LNCaP clone FGC (cell line): Measurements from ENCODE around the gene KRTAP10-7.
"Not testable (repeated sequence)": the region's sequence is repeated elsewhere in the genome, so short reads cannot be mapped to it uniquely, and the experiment has no call there.

Source experiments
- DNase-seq: peaks from one replicate; pipeline ENCODE4 v3.0.0-alpha.2; 2011; ENCODE audit warnings: low read depth
- H3K4me3 ChIP-seq: 2 replicates; pipeline ENCODE4 v1.5.1; 2011; ENCODE audit warnings: mild to moderate bottlenecking, low read depth, low read length, control low read depth
- CTCF ChIP-seq: IDR thresholded peaks from 2 replicates; pipeline ENCODE4 v1.5.1; 2012; ENCODE audit warnings: mild to moderate bottlenecking; ENCODE audit not compliant: control insufficient read depth, insufficient read depth; ENCODE audit errors: extremely low read depth

The KRTAP10-7 gene

DNA sequence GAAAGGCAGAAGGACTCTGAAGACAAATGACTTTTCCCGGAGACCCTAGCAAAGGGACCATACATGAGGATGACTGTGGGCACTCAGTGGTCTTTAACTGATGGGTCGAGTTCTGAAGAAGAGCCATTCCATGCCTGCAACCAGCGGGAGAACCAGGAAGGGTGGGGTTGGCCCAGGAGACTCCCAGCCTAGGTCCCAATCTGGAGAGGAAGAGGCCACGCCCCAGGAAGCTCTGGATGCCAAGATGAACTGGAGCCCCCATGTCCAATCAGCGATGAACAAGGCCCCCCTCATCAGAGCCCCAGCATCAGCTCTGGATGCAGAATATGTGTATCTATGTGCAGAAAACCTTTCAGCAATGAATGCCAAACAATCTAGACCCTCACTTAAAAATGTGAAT, 40.4 kb downstream of the KRTAP10-7 start:
- DNase-seq = no peak
- no peak for TF ChIP-seq CTCF
- no peak overlapping the region for H3K4me3 ChIP-seq

DNA sequence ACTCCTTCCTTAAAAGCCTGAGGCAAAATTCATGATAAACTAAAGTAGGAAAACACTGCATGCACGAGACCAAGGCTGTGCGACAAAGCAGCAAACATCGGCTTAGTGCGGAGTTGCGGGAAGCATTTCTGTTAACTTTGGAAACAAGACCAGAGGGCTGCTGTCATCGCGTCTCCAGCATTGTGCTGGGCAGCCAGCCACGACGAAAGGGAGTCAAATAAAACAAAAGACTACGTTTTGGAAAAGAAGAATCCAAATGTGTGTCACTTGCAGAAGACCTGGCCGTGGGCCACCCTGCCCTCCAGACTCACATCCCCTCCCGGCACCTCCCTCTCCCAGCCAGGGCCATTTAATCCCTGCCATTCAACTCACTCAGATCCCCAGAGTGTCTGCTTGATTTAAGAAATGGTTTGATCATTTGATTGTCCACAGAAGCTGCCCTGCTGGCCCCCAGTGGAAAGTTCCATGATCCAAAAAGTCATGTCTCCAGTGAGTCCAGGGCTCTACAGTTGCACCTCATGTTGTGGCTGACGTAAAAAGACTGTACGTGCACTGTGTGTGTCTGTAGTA, 43.4 kb downstream of the KRTAP10-7 start:
- no peak overlapping the region for H3K4me3 ChIP-seq

DNA sequence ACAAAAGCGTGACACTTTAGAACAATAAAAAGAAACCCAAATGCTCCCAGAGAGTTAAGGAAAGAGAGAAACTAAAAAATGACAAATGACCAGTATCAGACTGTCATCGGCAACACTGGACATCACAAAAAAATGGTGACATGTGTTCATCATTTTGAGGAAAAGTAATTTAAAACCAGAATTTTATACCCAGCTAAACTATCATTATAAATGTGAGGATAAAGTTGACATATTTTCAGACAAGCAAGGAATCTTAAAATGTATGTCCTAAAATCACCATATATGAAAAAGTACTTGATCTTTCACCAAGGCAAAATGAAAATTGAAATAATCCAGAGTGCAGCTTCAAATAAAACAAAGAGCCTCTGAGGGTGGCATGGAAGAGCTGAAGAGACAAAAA, 44.5 kb downstream of the KRTAP10-7 start:
- TF ChIP-seq CTCF = no peak
- no peak for DNase-seq
- H3K4me3 ChIP-seq = no peak overlapping the region

More for the DNA sequence above, 43.4 kb downstream of the KRTAP10-7 start:
- DNase-seq = no peak
- no peak for TF ChIP-seq CTCF

DNA sequence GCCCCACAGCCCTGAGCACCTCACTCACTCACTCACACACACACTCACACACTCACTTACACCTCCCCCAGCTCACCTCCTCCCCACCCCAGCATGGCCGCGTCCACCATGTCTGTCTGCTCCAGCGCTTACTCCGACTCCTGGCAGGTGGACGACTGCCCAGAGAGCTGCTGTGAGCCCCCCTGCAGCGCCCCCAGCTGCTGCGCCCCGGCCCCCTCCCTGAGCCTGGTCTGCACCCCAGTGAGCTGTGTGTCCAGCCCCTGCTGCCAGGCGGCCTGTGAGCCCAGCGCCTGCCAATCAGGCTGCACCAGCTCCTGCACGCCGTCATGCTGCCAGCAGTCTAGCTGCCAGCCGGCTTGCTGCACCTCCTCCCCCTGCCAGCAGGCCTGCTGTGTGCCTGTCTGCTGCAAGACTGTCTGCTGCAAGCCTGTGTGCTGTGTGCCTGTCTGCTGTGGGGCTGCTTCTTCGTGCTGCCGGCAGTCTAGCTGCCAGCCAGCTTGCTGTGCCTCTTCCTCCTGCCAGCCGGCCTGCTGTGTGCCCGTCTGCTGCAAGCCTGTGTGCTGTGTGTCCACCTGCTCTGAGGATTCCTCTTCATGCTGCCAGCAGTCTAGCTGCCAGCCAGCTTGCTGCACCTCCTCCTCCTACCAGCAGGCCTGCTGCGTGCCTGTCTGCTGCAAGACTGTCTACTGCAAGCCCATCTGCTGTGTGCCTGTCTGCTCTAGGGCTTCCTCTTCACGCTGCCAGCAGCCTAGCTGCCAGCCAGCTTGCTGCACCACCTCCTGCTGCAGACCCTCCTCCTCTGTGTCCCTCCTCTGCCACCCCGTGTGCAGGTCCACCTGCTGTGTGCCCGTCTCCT, 46.2 kb downstream of the KRTAP10-7 start, which contains the start of gene KRTAP10-11:
Gene KRTAP10-11 (plus strand): TSS at position 49 of the 856 bp plus-strand sequence. CDS start 45 bp downstream, at position 94.
- H3K4me3 ChIP-seq, DNase-seq: not testable (repeated sequence)

DNA sequence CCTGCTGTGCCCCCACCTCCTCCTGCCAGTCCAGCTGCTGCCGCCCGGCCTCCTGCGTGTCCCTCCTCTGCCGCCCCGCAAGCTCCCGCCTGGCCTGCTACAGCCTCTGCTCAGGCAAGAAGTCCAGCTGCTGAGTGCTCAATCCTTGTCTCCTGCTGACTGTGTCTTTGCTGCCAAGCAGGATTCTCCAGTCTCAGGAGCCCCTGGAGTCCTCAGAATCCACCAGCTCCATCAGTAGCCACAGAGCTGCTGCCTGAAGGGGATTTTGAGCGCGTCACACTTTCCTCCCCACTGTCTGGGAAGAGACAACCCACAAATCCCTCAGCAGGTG, 46.8 kb downstream of the KRTAP10-7 start:
- no peak overlapping the region for H3K4me3 ChIP-seq
- TF ChIP-seq CTCF = no peak
- no peak for DNase-seq

- DNase-seq = no peak
- H3K4me3 ChIP-seq = no peak overlapping the region
- TF ChIP-seq CTCF = no peak
Observed at GRCh38 chr21:44648557-44649311, 48.3 kb downstream of the KRTAP10-7 start.

DNA sequence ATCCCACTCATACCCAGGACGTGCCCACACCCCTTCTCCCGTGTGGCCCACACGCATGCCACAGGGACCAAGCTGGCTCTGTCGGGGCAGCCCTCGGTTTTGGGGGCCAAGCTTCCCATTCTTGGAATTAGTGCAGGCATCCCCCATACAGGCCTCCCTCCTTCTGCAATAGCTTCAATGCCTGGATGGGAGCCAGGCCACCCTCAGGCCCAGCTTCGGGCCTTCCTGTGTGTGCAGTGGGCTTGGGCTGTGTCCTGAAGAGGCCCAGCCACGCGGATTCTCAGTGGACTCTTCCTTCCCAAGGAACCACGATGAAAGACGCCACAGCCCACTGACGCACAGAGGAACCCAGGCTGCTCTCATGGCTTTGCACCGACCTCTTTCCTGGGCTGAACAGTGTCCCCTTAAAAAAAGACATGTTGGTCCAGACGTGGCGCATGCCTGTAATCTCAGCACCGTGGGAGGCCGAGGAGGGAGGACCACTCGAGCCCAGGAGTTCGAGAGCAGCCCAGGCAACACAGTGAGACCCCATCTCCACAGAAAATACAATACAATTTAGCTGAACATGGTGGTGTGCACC, 49.2 kb downstream of the KRTAP10-7 start:
- no peak overlapping the region for H3K4me3 ChIP-seq
- DNase-seq = no peak
- TF ChIP-seq CTCF = no peak
